Motor neuron (in vitro differentiated cells): ENCODE data around the gene FLAD1. TPM values are rescaled to one million over a fixed set of nuclear protein-coding genes. Genes with fewer than 3 reads are reported as not detected.

Experiments
- ATAC-seq, 8 experiments: fragments of 200-7000 bp; cut with Tn5 transposase; replicated peaks in 6 of 8; 2 replicates each; pipeline ENCODE4 v1.8.0; 2021; ENCODE audit warnings: mild to moderate bottlenecking in 8 of 8, moderate library complexity in 8 of 8
- H3K27ac ChIP-seq, 2 donors: fragments of 250-450 bp; sonication (Bioruptor Pico); 2 replicates each; pipeline ENCODE4 v1.9.0; 2021; ENCODE audit warnings: antibody characterized with exemption in 2 of 2, mild to moderate bottlenecking in 2 of 2, moderate library complexity in 1 of 2
- H3K4me1 ChIP-seq, 2 donors: fragments of 250-450 bp; sonication (Bioruptor Pico); replicated peaks in 1 of 2; 2 replicates each; pipeline ENCODE4 v1.6.1; 2021; ENCODE audit warnings: antibody characterized with exemption in 2 of 2, mild to moderate bottlenecking in 2 of 2, moderate library complexity in 1 of 2
- H3K4me3 ChIP-seq, 5 donors: fragments of 250-450 bp; sonication (Bioruptor Pico); 2 replicates each; pipeline ENCODE4 v1.9.0; 2021; ENCODE audit warnings: antibody characterized with exemption in 5 of 5, mild to moderate bottlenecking in 5 of 5, moderate library complexity in 4 of 5
- WGBS, 10 experiments: fragments of 450-650 bp; shearing (Covaris generic); methylation state at CpG; one replicate each; pipeline ENCODE4 v1.0.0; 2022; 5-methylcytosine and 5-hydroxymethylcytosine counted together
- in situ Hi-C, 9 experiments: fragments of 400-800 bp; cut with MboI; loops; one replicate each; pipeline ENCODE4 v1.15.0; 2021; ENCODE audit warnings: low sequenced_read_pairs in 9 of 9, low pct_unique_long_range_greater_than_20kb in 2 of 9; ENCODE audit not compliant: unreplicated experiment in 9 of 9
- total RNA-seq, 8 experiments: library from RNA; unstranded; fragments of 300-600 nt; gene quantifications; 2 replicates each; pipeline versions ENCODE4 v1.2.3 to v1.2.4, GENCODE V29; 2022

FLAD1 gene
- total RNA-seq, 8 experiments from 2014 or later: 34.1 to 76.9 (median 49.2) TPM

DNA sequence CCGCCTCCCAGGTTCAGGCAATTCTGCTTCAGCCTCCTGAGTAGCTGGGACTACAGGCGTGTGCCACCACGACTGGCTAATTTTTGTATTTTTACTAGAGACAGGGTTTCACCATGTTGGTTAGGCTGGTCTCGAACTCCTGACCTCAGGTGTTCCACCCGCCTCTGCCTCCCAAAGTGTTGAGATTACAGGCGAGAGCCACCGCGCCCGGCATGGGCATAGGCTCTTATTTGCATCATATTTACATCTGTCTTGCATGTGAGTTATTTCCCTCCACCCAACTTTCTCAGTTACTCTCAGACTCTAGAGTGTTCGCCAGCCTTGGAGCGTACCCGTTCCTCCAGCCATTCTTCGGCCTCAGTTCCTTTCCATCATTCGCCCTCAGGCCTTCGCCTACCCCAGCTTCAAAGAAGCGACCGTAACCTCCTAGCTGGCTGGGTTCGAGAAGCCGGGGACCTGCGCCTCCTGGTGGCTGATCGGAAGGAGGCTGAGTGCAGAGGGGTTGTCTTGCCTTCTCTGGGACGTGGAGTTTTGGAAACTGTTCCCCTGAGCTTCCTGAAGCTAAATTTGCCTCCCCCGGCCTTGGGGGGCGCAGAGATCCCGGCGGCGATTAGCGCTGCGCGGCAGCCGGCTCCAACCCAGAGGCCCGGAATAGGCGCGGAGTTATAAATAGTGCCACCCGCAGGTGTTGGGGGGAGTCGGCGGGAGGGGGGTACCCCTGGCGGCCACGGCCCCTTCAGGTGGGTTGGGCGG is 15.8 kb downstream of the FLAD1 start:
- in situ Hi-C loops: no loop called here
- peak in 3 of 8 experiments; percentile 5 to 14 (median 8) for ATAC-seq
- Histone ChIP-seq H3K4me1 (peaks cover 8 to 9% of the 10 kb centered on the region in 2 donors), H3K27ac (peak overlapping the region in 1 of 2 donors; percentile 87), H3K4me3 (peak overlapping the region; percentile 49 to 74 (median 56))
- 0 to 43% (median 12%) methylated on average over 2 to 20 of the region's 40 CpGs; no CpG with 5 or more reads in 4 of the 10 experiments for whole genome bisulfite sequencing, 10 experiments

DNA sequence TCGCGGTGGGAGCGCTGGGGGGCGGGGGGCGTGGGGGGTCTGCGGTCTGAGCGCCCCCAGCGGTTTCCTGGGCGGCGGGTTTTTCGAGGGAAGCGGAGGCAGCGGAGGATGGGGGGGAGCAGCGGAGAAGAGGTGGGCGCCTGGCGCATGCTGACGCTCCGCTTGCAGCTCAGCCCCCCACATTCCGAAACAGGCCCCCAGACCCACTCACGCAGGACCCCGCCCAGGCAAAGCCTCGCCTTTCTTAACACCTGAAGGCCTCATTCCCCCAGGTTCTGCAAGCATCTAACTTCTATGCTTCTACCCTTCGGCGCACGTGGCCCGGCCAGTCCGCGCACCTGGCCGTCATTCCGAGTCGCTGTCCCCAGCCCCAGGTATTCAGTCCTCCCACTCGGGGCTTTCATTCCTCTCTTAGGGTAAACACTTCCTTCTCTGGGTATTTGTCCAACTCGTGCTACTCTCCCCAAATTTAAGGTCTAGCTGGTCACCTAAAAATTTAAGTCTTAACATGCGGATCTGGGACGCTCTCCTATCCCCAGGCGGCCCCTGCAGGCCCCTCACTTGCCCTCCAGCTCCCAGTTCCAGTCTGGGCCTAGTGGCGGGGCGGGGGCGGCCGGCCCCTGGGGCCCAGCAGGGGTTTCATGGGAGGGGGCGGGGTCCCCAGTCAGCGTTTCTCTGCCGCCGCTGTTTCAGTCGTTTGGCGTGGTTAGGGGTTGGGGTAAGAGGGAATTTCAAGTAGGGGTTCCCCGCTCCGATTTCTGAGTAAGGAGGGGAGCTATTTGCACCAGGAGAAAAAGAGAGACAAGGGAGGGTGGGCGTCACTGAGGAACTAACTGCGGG is 16.6 kb downstream of the FLAD1 start:
- in situ Hi-C loops: no loop called here
- peaks cover 16% of the 10 kb centered on the region in 2 donors for H3K4me1 ChIP-seq
- peak overlapping the region; percentile 86 to 87 for H3K27ac ChIP-seq
- peak overlapping the region; percentile 49 to 74 (median 56) for H3K4me3 ChIP-seq
- 0 to 6% (median 0%) methylated on average over 1 to 16 of the region's 50 CpGs; no CpG with 5 or more reads in 4 of the 10 experiments for WGBS, 10 experiments
- no peak for ATAC-seq

DNA sequence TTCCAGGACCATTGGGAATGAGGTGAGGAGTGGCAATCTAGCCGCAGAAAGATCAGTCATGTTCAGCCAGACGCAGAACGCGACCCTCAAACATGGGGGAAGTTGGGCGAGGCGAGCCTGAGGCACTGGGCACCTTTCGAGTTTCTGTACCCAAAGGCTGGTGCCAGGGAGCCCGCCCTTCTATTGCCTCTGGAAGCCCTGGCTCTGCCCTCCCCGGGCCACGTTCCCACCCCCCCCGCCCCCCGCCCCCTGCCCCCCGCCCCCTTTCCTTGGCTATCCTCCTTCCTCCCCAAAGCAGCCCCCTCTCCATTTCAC is 17.2 kb downstream of the FLAD1 start:
- peak overlapping the region; percentile 86 to 87 for H3K27ac ChIP-seq
- in situ Hi-C loops: no loop called here
- ATAC-seq: no peak
- peaks cover 19 to 22% of the 10 kb centered on the region in 2 donors for H3K4me1 ChIP-seq
- H3K4me3 ChIP-seq: peak overlapping the region; percentile 49 to 74 (median 56)
- WGBS, 10 experiments: 0% methylated on average over 1 to 4 of the region's 13 CpGs; no CpG with 5 or more reads in 7 of the 10 experiments

DNA sequence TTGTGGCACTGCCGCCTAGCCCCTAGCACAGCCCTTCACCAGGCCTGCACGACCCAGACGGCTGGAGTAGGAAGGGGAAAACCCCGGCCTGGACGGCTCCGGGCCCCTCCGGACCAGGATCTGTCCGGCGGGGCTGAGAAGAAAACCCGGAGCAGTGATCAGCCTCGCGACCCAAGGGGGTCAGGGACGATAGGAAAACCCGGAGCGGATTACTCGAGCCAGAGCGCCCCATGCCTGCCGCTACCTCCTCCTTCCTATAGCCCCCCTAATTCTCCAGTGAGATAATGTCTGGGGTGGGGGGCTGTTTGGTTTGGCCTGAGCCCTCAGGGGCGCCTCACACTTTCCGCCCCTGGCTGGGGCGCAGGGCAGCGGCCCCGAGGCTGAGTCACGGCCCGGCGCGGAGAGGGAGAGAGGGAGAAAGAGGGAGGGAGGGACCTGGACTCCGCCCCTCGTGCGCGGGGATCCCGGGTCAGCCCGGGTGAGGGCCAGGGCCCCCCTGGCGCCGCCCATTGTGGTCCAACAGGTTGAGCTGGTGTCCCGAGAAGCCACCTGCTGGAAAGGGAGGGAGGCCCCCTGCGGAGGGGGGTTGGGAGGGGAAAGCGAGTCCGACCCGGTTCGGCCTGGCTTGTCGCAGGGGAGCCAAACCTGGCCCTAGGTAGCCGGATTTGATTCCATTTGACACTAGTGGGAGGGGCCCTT is 17.7 kb downstream of the FLAD1 start:
- in situ Hi-C loops: no loop called here
- 0% methylated on average over 3 to 13 of the region's 43 CpGs; no CpG with 5 or more reads in 6 of the 10 experiments for WGBS, 10 experiments
- H3K27ac ChIP-seq: peak overlapping the region; percentile 86 to 87
- H3K4me1 ChIP-seq: peaks cover 16 to 24% of the 10 kb centered on the region in 2 donors
- H3K4me3 ChIP-seq: peak overlapping the region; percentile 49 to 74 (median 56)
- peak; percentile 41 to 62 (median 56) for ATAC-seq

DNA sequence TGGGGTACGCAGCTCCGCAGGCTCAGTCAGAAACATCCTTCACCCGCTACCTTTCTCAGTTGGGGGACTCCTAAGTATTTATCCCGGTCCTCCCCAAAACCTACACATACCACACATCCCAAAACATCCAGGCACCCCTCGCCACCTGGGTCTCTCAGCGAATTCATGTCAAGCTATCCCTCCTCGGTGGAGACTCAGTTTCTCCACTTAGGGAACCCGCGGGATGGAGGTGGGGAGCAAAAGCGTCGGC is 18.2 kb downstream of the FLAD1 start:
- Histone ChIP-seq H3K4me3 (peak overlapping the region; percentile 49 to 74 (median 56)), H3K4me1 (peaks cover 16 to 24% of the 10 kb centered on the region in 2 donors), H3K27ac (peak overlapping the region; percentile 86 to 87)
- 0% methylated on average over 2 of the region's 11 CpGs; no CpG with 5 or more reads in 8 of the 10 experiments for WGBS, 10 experiments
- in situ Hi-C loops: no loop called here
- ATAC-seq: peak in 1 of 8 experiments; percentile 6

DNA sequence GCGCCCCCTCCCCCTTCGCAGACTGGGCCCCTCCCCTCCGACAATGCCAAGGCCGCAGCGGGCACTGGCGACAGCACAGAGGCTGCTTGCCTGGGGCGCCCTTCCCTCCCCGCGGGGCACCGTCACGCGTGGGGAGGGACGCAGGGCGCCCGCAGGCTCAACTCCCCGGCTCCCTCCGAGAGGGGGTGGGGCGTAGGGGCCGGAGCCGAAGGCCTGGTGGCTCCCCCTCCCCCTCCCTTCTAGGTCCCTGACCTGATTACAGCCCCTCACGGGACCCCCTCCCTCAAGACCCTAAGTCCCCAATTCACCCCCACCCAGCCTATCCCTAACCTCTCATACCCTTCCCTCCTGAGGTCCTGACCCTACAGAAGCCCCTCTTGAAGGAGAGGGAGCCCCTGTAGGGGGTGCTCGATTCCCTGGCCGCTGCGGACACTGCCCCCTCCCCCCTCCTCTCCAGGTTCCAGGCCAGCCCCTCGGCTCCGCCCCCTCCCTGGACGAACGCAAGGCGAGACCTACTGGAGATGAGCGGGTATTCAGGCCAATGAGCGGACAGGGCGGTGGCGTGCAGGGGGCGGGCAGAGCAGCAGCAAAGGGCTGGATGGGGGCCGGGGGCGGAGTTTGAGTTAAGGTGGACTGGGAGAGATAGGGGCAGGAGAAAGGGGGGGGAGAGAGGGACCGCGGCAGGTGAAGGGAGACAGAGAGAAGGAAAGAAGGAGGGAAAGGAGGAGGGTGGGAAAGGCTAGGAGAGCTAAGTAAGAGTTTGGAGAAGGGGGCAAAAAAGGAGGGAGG is 18.7 kb downstream of the FLAD1 start:
- in situ Hi-C loops: no loop called here
- H3K27ac ChIP-seq: peak overlapping the region; percentile 86 to 87
- 0% methylated on average over 5 of the region's 38 CpGs; no CpG with 5 or more reads in 9 of the 10 experiments for WGBS, 10 experiments
- peak overlapping the region; percentile 49 to 74 (median 56) for H3K4me3 ChIP-seq
- peaks cover 16 to 24% of the 10 kb centered on the region in 2 donors for H3K4me1 ChIP-seq
- ATAC-seq: peak; percentile 65 to 76 (median 68)

DNA sequence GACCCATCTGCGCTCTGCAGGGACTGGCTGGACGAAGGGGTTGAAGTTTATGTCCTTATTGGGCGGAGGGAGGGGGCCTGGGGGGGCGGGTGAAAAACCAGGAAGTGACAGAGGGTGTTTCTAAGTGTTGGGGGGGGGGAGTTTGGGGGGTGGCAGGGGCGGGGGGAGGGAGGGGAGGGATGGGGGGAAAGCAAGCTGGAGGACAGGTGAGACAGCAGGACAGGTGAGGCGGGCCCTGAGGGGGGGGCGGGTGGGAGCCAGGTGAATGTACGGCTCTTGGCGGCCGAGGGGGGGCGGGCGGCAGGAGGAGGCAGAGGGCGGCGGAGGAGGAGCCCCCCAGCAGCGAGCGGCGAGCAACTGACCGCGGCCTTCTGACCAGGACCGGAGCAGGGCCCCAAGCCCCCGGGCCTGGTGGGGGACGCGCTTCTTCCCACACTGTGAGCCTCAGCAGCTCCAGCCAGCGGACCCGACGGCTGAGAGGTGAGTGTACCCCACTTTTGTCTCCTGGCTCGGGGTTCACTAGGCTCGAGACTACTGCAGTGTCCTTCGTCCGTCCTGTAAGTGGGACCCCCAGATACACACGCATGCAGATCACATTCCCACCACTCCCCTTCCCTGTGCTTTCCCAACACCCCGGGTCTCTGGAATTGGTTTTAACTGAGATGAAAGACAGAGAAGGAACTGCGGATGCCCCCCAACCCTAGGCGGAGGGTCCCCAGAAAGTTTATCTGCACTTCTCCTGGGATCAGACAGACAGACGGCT is 19.5 kb downstream of the FLAD1 start, which contains the start of gene ZBTB7B:
Gene ZBTB7B (plus strand): TSS at position 339 of the 763 bp plus-strand sequence. CDS start 11,859 bp downstream, outside the sequence.
- ATAC-seq: peak in 4 of 8 experiments; percentile 0 to 6 (median 3)
- 0 to 6% (median 4%) methylated on average over 1 to 11 of the region's 35 CpGs; no CpG with 5 or more reads in 6 of the 10 experiments for WGBS, 10 experiments
- in situ Hi-C loops: no loop called here
- peak within 1 kb of the TSS; percentile 91 to 93 for H3K27ac ChIP-seq
- H3K4me1 ChIP-seq: peaks cover 16 to 24% of the 10 kb centered on the region in 2 donors
- peak within 1 kb of the TSS; percentile 49 to 74 (median 56) for H3K4me3 ChIP-seq

DNA sequence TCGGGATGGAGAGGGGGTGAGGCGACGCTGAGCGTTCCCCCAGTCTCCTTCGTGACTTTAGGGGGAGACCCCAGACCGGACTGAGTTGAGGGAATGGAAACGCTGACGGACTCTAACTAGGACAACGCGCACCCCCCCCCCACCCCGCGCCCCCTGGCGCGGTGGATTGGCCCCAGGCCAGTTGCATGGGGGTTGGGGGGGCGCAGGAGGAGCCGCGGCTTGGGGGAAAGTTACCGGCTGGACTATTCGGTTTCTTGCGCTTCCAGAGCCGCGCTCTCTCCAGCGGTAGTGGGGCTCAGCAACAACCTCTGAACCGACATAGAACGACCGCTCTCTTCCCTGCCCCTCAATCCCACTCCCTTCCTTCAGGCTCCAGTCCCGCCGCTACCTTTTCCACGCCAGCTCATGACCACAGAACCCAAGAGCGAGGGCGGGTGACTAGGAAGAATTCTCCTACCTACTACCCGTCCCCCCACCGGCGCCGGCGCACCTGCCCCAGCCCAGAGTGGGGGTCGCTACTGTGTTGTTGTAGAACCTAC is 20.2 kb downstream of the FLAD1 start:
- ATAC-seq: no peak
- H3K4me3 ChIP-seq: peak overlapping the region; percentile 44 to 70 (median 54)
- WGBS, 10 experiments: 0 to 3% (median 0%) methylated on average over 1 to 9 of the region's 37 CpGs; no CpG with 5 or more reads in 7 of the 10 experiments
- peaks cover 19 to 26% of the 10 kb centered on the region in 2 donors for H3K4me1 ChIP-seq
- in situ Hi-C loops: no loop called here
- H3K27ac ChIP-seq: peak overlapping the region; percentile 91 to 93

DNA sequence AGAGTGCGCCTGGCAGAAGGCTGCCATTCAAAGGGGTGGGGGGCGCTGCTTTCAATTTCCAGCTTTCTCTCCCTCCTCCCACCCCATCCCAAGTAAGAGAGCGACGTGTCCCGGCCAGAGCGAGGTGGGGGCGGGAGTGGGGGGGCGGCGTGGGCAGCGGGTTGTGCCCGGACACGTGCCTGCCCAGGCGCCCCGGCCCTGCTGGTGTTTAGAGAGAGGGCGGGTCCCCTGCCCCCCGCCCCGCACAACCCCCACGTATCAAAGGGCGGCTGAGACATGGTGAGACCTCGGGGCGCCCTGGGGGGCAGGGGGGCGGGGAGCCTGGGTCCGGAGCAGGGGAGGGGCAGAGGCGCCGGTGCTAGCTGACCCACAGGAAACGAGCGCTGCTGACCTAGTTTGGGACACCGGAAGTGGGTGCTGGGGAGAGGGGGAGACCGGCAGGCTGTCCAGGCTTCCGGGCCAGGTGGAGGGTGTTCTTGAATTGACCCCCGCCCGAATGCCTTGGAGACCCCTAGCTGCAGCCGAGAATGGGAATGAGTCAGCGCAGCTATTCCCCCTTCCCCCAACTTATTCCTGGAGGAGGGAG is 20.7 kb downstream of the FLAD1 start:
- in situ Hi-C loops: no loop called here
- WGBS, 10 experiments: 0 to 2% methylated on average over 5 to 8 of the region's 34 CpGs; no CpG with 5 or more reads in 8 of the 10 experiments
- H3K4me3 ChIP-seq: peak overlapping the region; percentile 44 to 70 (median 54)
- peak in 7 of 8 experiments; percentile 0 to 21 (median 6) for ATAC-seq
- peak overlapping the region; percentile 91 to 93 for H3K27ac ChIP-seq
- H3K4me1 ChIP-seq: peaks cover 20 to 29% of the 10 kb centered on the region in 2 donors

DNA sequence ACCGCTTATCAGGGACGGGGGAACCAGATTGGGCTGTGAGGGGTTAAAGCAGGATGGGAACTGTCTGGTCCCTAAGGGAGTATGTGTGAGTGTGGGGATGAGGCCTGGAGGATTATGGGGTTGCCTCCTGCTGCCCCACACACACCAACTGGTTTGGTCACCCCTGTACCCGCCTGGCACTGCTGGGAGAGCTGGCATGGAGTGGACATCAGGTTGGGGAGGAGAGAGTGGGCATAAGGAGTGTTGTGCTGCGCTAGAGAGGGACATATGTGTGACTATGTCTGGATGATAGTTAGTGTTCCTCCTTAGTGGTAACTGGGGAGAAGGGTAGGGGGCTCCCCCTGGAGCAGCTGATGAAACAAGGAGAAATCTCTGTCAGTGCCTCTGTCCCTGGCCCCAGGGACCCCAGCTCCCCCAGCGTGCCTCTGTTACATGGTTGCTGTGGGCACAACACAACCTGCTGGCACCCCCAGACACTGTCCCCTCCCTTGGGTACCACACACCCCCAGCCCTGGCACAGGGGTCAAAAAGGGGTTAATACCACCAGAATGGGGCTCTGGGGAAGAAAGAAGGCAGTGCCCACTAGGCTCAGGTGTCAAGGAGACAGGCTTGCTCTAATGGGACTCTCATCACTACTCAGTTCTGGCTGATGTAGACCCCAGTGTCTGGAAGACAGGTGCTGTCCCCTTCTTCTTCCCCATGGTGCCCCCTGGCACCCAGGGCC is 21.4 kb downstream of the FLAD1 start:
- in situ Hi-C loops: no loop called here
- H3K4me1 ChIP-seq: peaks cover 19 to 30% of the 10 kb centered on the region in 2 donors
- WGBS, 10 experiments: 0 to 100% (median 47%) methylated on average over 1 to 4 of the region's 5 CpGs; no CpG with 5 or more reads in 5 of the 10 experiments
- peak overlapping the region; percentile 91 to 93 for H3K27ac ChIP-seq
- peak overlapping the region; percentile 44 to 70 (median 54) for H3K4me3 ChIP-seq
- peak in 3 of 8 experiments; percentile 1 to 28 (median 20) for ATAC-seq
